Mesendoderm (in vitro differentiated cells): Measurements from ENCODE around the gene MBNL2.

Experiments used
- DNase-seq: peaks from one replicate; pipeline ENCODE4 v3.0.0; 2013
- H2AK5ac ChIP-seq: 2 replicates; pipeline ENCODE4 v1.6.1; 2013; ENCODE audit warnings: low read length, inconsistent platforms
- H2BK120ac ChIP-seq: 2 replicates; pipeline ENCODE4 v1.6.1; 2013; ENCODE audit warnings: low read depth, mild to moderate bottlenecking, low read length, moderate library complexity, mixed read lengths
- H2BK15ac ChIP-seq: replicated peaks from 2 replicates; pipeline ENCODE4 v1.6.1; 2013; ENCODE audit warnings: low read depth, mild to moderate bottlenecking, moderate library complexity
- H2BK5ac ChIP-seq: 2 replicates; pipeline ENCODE4 v1.6.1; 2013; ENCODE audit warnings: low read length, inconsistent platforms
- H3K18ac ChIP-seq: 2 replicates; pipeline ENCODE4 v1.6.1; 2013; ENCODE audit warnings: mild to moderate bottlenecking, low read length, mixed read lengths
- H3K23ac ChIP-seq: one replicate; pipeline ENCODE4 v1.6.1; 2013; ENCODE audit warnings: low read length
- H3K27ac ChIP-seq: 2 replicates; pipeline ENCODE4 v1.5.1; 2013; ENCODE audit warnings: low read depth, mild to moderate bottlenecking, inconsistent platforms, low read length, moderate library complexity
- H3K27me3 ChIP-seq: 2 replicates; pipeline ENCODE4 v1.6.1; 2013; ENCODE audit warnings: low read length, control low read depth, mild to moderate bottlenecking, inconsistent platforms; ENCODE audit not compliant: insufficient read depth, poor library complexity
- H3K36me3 ChIP-seq: 2 replicates; pipeline ENCODE4 v1.6.1; 2013; ENCODE audit warnings: low read length, inconsistent platforms; ENCODE audit not compliant: control insufficient read depth, insufficient read depth
- H3K4ac ChIP-seq: one replicate; pipeline ENCODE4 v1.6.1; 2013; ENCODE audit warnings: low read depth, mild to moderate bottlenecking, low read length, moderate library complexity
- H3K4me1 ChIP-seq: 2 replicates; pipeline ENCODE4 v1.6.1; 2013; ENCODE audit warnings: low read depth, low read length, inconsistent platforms; ENCODE audit not compliant: control insufficient read depth
- H3K4me2 ChIP-seq: 2 replicates; pipeline ENCODE4 v1.6.1; 2013; ENCODE audit warnings: low read length
- H3K4me3 ChIP-seq: 2 replicates; pipeline ENCODE4 v1.5.1; 2013; ENCODE audit warnings: mild to moderate bottlenecking, low read length
- H3K56ac ChIP-seq: one replicate; pipeline ENCODE4 v1.6.1; 2013; ENCODE audit warnings: low read length
- H3K79me1 ChIP-seq: 2 replicates; pipeline ENCODE4 v1.6.1; 2013; ENCODE audit warnings: low read length, inconsistent platforms
- H3K79me2 ChIP-seq: 2 replicates; pipeline ENCODE4 v1.6.1; 2013; ENCODE audit warnings: mild to moderate bottlenecking, low read length; ENCODE audit not compliant: control insufficient read depth, insufficient read depth
- H3K9ac ChIP-seq: 2 replicates; pipeline ENCODE4 v1.6.1; 2013; ENCODE audit warnings: low read length, inconsistent platforms
- H4K5ac ChIP-seq: one replicate; pipeline ENCODE4 v1.6.1; 2013; ENCODE audit warnings: low read length
- H4K8ac ChIP-seq: one replicate; pipeline ENCODE4 v1.6.1; 2013; ENCODE audit warnings: low read depth, mild to moderate bottlenecking, control low read depth, low read length, moderate library complexity
- whole genome bisulfite sequencing: extraction: QIAGEN DNeasy Blood & Tissue Kit; methylation state at CpG from one replicate; pipeline ENCODE4 v1.1.7; 2013; ENCODE audit warnings: low lambda C conversion rate, missing lambda C conversion rate; ENCODE audit not compliant: insufficient coverage; ENCODE audit errors: extremely low coverage; 5-methylcytosine and 5-hydroxymethylcytosine counted together

MBNL2 gene

DNA sequence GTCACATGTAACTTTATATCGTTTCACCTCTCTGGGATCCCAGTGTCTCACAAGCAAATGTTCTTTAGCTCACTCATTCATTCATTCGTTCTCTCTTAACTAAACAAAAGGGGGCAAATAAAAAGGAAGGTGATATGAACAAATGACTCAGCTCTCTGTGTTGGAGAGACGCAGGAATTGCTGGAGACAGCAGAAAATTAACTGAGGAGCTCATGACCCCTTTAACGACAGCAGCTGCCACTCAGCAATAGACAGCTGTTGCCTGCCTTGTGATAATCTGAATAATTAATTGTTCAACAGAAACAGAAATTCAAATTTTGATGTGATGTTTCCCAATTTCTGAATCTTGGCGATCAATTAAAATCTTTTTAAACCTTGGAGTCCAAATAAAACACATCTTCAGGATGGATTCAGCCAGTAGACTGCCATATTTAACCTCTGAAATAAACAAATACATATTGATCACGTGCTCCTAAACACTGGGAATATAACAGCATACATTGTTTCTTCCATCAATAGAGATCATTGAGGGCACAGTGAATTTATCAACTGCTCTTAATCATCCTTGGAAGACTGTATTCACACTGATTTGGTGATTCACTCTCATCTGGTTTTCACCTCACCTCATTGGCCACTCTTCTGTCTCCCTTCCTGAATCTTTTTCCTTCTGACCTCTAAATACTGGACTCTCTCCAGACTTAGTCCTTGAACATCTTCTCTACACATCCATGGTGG is 63.3 kb downstream of the MBNL2 start:
- Histone ChIP-seq H3K4me2 (no peak overlapping the region), H3K79me2 (no peaks in the 10 kb centered on the region), H3K4me3 (no peak overlapping the region), H3K79me1 (no peaks in the 10 kb centered on the region), H2BK15ac (no peak overlapping the region), H3K23ac (no peak overlapping the region), H3K9ac (no peak overlapping the region), H3K4ac (no peak overlapping the region), H4K8ac (no peak overlapping the region), H3K27ac (no peak overlapping the region), H2BK120ac (no peak overlapping the region), H3K4me1 (no peaks in the 10 kb centered on the region), H3K18ac (no peak overlapping the region), H2BK5ac (no peak overlapping the region), H2AK5ac (no peak overlapping the region), H4K5ac (no peak overlapping the region), H3K36me3 (no peaks in the 10 kb centered on the region), H3K27me3 (no peaks in the 10 kb centered on the region), H3K56ac (no peak overlapping the region)
- no peak for DNase-seq
- no CpG with 5 or more reads among the region's 6 CpGs for WGBS

DNA sequence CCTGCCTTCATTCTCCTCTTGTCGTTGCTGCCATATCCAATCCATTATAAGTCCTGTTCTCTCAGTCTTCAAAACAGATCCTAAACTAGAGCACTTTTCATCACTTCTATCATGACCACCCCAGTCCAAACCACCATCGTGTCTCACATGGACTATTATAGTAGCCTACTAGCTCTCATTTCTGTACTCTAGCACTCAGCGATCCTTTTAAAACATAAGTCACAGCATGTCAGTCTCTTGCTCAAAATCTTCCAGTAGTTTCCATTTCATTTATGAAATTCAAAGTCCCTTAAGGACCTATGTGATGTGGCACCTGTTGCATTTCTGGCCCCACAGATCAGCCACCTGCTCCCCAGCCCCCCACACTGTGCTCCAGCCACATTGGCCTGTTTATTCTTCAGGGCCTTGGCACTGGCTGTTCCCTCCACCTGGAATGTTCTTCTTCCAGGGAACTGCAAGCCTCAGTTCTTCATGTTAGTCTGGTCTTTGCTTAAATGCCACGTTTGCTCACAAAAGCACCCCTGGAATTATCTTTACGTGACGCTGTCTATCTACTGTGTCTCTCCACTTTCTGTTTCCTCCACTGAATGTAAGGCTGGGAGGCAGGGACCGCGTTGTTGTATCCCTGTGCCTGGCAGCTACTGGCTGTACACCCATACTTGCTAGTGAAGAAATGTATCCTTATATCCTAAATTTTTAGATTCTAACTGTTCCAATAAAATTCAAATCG is 64.3 kb downstream of the MBNL2 start:
- no peaks in the 10 kb centered on the region for H3K4me1 ChIP-seq
- H3K36me3 ChIP-seq: no peaks in the 10 kb centered on the region
- H3K27ac ChIP-seq: no peak overlapping the region
- H3K23ac ChIP-seq: no peak overlapping the region
- no peak overlapping the region for H3K18ac ChIP-seq
- H3K4ac ChIP-seq: no peak overlapping the region
- no peak for DNase-seq
- H3K56ac ChIP-seq: no peak overlapping the region
- H3K79me2 ChIP-seq: no peaks in the 10 kb centered on the region
- no peak overlapping the region for H2BK5ac ChIP-seq
- no CpG with 5 or more reads among the region's 9 CpGs for WGBS
- no peak overlapping the region for H2AK5ac ChIP-seq
- H3K4me3 ChIP-seq: no peak overlapping the region
- H4K5ac ChIP-seq: no peak overlapping the region
- H4K8ac ChIP-seq: no peak overlapping the region
- no peak overlapping the region for H2BK15ac ChIP-seq
- no peak overlapping the region for H3K9ac ChIP-seq
- H3K27me3 ChIP-seq: no peaks in the 10 kb centered on the region
- H2BK120ac ChIP-seq: no peak overlapping the region
- H3K4me2 ChIP-seq: no peak overlapping the region
- no peaks in the 10 kb centered on the region for H3K79me1 ChIP-seq

DNA sequence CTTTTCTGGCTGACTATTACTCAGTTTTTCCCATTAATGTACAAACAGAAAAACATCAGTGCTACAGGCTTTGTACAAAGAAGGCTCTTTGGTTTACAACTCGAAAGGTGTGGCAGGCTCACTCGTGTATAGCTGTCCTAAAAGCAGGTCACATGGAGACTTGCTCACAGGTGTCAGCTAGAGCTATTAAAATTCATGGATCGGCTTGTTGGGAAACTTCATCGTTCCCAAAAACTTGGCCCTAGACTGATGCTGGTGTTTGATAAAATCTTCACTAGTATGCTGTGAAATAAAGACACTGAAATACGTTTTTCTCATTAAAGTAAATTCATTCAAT is 64.9 kb downstream of the MBNL2 start:
- no peak overlapping the region for H3K23ac ChIP-seq
- H3K27me3 ChIP-seq: no peaks in the 10 kb centered on the region
- no peak overlapping the region for H4K8ac ChIP-seq
- H2AK5ac ChIP-seq: no peak overlapping the region
- no peak overlapping the region for H3K27ac ChIP-seq
- no peak for DNase-seq
- no CpG with 5 or more reads among the region's 5 CpGs for WGBS
- no peak overlapping the region for H3K56ac ChIP-seq
- no peak overlapping the region for H2BK15ac ChIP-seq
- no peak overlapping the region for H3K18ac ChIP-seq
- H3K36me3 ChIP-seq: no peaks in the 10 kb centered on the region
- no peaks in the 10 kb centered on the region for H3K79me1 ChIP-seq
- no peak overlapping the region for H3K4me2 ChIP-seq
- no peaks in the 10 kb centered on the region for H3K4me1 ChIP-seq
- H2BK5ac ChIP-seq: no peak overlapping the region
- no peaks in the 10 kb centered on the region for H3K79me2 ChIP-seq
- no peak overlapping the region for H3K4me3 ChIP-seq
- no peak overlapping the region for H4K5ac ChIP-seq
- H3K9ac ChIP-seq: no peak overlapping the region
- no peak overlapping the region for H3K4ac ChIP-seq
- no peak overlapping the region for H2BK120ac ChIP-seq

DNA sequence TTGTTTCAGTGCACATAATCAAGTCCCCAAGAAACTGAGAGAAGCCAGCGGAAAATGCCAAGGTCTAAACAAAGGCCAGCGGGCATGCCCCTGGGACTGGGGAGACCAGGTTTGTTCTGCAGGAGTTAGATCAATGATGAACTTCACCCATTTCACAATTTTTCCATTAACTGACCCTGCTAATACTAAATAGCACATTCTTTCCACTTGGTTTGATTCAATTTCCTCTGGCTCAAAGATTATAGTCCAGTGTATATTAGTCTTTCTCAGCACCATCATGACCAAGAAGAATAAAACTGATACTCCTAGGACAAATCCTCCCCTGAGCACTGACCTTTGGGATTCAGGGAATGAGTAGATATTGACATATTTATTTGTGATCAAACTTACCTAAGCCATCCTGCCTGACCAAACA is 66.4 kb downstream of the MBNL2 start:
- Histone ChIP-seq H3K4me3 (no peak overlapping the region), H3K36me3 (no peaks in the 10 kb centered on the region), H2AK5ac (no peak overlapping the region), H3K4me2 (no peak overlapping the region), H3K56ac (no peak overlapping the region), H4K5ac (no peak overlapping the region), H3K79me2 (no peaks in the 10 kb centered on the region), H4K8ac (no peak overlapping the region), H3K9ac (no peak overlapping the region), H3K79me1 (no peaks in the 10 kb centered on the region), H3K4me1 (no peaks in the 10 kb centered on the region), H2BK5ac (no peak overlapping the region), H2BK15ac (no peak overlapping the region), H3K18ac (no peak overlapping the region), H3K27me3 (no peaks in the 10 kb centered on the region), H3K27ac (no peak overlapping the region), H2BK120ac (no peak overlapping the region), H3K4ac (no peak overlapping the region), H3K23ac (no peak overlapping the region)
- no peak for DNase-seq
- no CpG with 5 or more reads among the region's 2 CpGs for WGBS

DNA sequence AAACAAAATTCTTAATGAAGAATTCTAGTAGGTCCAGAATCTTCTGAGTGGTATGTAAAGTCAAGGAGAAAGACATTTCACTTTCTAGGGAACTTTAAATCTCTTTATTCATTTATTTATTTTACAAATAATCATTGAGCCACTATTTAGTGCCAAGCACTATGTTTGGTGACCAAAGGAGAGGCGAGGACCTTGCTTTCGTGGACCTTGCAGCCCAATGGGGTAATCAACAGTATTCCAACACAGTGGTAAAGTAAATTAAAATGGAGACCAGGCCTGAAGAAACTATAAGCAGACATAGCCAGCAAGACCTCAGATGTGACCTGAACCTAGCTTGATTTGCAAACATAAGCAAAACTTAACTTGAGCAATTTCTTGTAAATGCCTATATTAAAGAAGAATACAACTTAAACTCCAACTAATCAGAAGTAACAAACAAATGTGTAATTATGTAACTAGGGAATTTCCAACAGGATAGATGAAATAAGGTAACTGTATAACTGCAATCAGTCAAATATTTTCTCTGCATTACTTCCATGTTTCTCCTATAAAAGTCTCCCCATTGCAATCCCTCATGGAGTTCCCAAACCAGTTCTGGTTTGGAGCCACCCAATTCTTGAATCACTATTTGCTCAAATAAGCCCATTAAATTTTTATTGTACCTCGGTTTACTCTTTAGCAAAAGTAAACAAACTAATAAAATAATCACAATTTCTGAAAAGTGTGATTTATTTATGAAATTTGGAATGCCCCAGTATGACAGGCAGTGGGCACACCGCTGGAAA is 67.6 kb downstream of the MBNL2 start:
- no peak overlapping the region for H3K4me3 ChIP-seq
- H3K56ac ChIP-seq: no peak overlapping the region
- WGBS: no CpG with 5 or more reads among the region's 4 CpGs
- H3K4me1 ChIP-seq: no peaks in the 10 kb centered on the region
- H3K18ac ChIP-seq: no peak overlapping the region
- no peak overlapping the region for H2BK120ac ChIP-seq
- H2BK15ac ChIP-seq: no peak overlapping the region
- H2BK5ac ChIP-seq: no peak overlapping the region
- no peak overlapping the region for H3K4me2 ChIP-seq
- no peak overlapping the region for H3K23ac ChIP-seq
- no peaks in the 10 kb centered on the region for H3K79me2 ChIP-seq
- no peak overlapping the region for H3K9ac ChIP-seq
- no peak overlapping the region for H3K4ac ChIP-seq
- H4K5ac ChIP-seq: no peak overlapping the region
- H3K27me3 ChIP-seq: no peaks in the 10 kb centered on the region
- no peak overlapping the region for H4K8ac ChIP-seq
- H3K79me1 ChIP-seq: no peaks in the 10 kb centered on the region
- no peak overlapping the region for H2AK5ac ChIP-seq
- H3K27ac ChIP-seq: no peak overlapping the region
- no peaks in the 10 kb centered on the region for H3K36me3 ChIP-seq
- DNase-seq: no peak
